ENCODE data around the gene SLC7A8.
"Not testable (repeated sequence)": the region's sequence is repeated elsewhere in the genome, so short reads cannot be mapped to it uniquely, and the experiment has no call there.

Gene SLC7A8

GRCh38 chr14:23183479-23183878, at the start of gene SLC7A8:
Gene SLC7A8, minus strand, starts transcription at chr14:23183660. Its CDS starts 746 bp downstream, at chr14:23182914.
- no peak for DNase-seq

GRCh38 chr14:23232241-23232808, 48.9 kb upstream of the SLC7A8 start:
- not testable (repeated sequence) for DNase-seq

GRCh38 chr14:23228812-23229211, 45.4 kb upstream of the SLC7A8 start:
- no peak for DNase-seq

GRCh38 chr14:23227566-23227965, 44.1 kb upstream of the SLC7A8 start:
- no peak for DNase-seq

- not testable (repeated sequence) for DNase-seq
Measured at GRCh38 chr14:23224958-23225357, 41.5 kb upstream of the SLC7A8 start.

- DNase-seq: no peak
Measured at GRCh38 chr14:23219075-23219474, 35.6 kb upstream of the SLC7A8 start.

- no peak for DNase-seq
Measured at GRCh38 chr14:23217032-23218020, 33.9 kb upstream of the SLC7A8 start.

GRCh38 chr14:23215421-23215820, 32.0 kb upstream of the SLC7A8 start:
- DNase-seq: no peak

- DNase-seq: no peak
Measured at GRCh38 chr14:23209651-23210423, 26.4 kb upstream of the SLC7A8 start.

GRCh38 chr14:23208324-23208723, 24.9 kb upstream of the SLC7A8 start:
- no peak for DNase-seq

- no peak for DNase-seq
Measured at GRCh38 chr14:23207146-23207540, 23.7 kb upstream of the SLC7A8 start.

GRCh38 chr14:23206422-23207145, 23.1 kb upstream of the SLC7A8 start:
- DNase-seq: no peak

- no peak for DNase-seq
Measured at GRCh38 chr14:23202001-23202400, 18.5 kb upstream of the SLC7A8 start.

- DNase-seq: not testable (repeated sequence)
Measured at GRCh38 chr14:23199141-23199540, 15.7 kb upstream of the SLC7A8 start.

- not testable (repeated sequence) for DNase-seq
Measured at GRCh38 chr14:23196487-23196886, 13.0 kb upstream of the SLC7A8 start.

GRCh38 chr14:23195552-23196101, 12.2 kb upstream of the SLC7A8 start:
- DNase-seq: no peak

GRCh38 chr14:23193432-23193831, 10.0 kb upstream of the SLC7A8 start:
- DNase-seq: no peak

GRCh38 chr14:23187925-23188324, 4.5 kb upstream of the SLC7A8 start:
- no peak for DNase-seq

- DNase-seq: peak; percentile 64
Measured at GRCh38 chr14:23186913-23187654, 3.6 kb upstream of the SLC7A8 start.

GRCh38 chr14:23185063-23185462, 1.6 kb upstream of the SLC7A8 start:
- DNase-seq: no peak

- DNase-seq: no peak
Measured at GRCh38 chr14:23183158-23183470, 346 bp downstream of the SLC7A8 start.
